Astrocyte (in vitro differentiated cells and primary cell): ENCODE results near the gene KIF14. TPM values are rescaled to one million over a fixed set of nuclear protein-coding genes. Genes with fewer than 3 reads are reported as not detected.

Source experiments
- DNase-seq: peaks from one replicate; pipeline ENCODE4 v3.0.0-alpha.2; 2010; ENCODE audit warnings: low read depth
- FAIRE-seq: peaks from 2 replicates; lab custom pipeline; 2011; peaks lifted over from hg19 to GRCh38; lab: Jason Lieb, UNC
- H2AFZ ChIP-seq: 2 replicates; pipeline ENCODE4 v1.6.0; 2012; ENCODE audit warnings: low read depth, low read length, inconsistent platforms
- H3K27ac ChIP-seq: 2 replicates; pipeline ENCODE4 v1.5.1; 2011; ENCODE audit warnings: low read depth, low read length, inconsistent platforms
- H3K27me3 ChIP-seq: 2 replicates; pipeline ENCODE4 v1.6.0; 2011; ENCODE audit warnings: low read length, inconsistent platforms; ENCODE audit not compliant: insufficient read depth
- H3K36me3 ChIP-seq: 2 replicates; pipeline ENCODE4 v1.5.1; 2011; ENCODE audit warnings: low read length, inconsistent platforms; ENCODE audit not compliant: insufficient read depth
- H3K4me1 ChIP-seq: 2 replicates; pipeline ENCODE4 v1.5.1; 2011; ENCODE audit warnings: low read length, inconsistent platforms; ENCODE audit not compliant: insufficient read depth
- H3K4me2 ChIP-seq: 2 replicates; pipeline ENCODE4 v1.6.0; 2012; ENCODE audit warnings: low read length, inconsistent platforms
- H3K4me3 ChIP-seq: 2 replicates; pipeline ENCODE4 v1.5.1; 2011; ENCODE audit warnings: low read depth, mild to moderate bottlenecking, low read length, inconsistent platforms; ENCODE audit not compliant: insufficient read depth
- H3K79me2 ChIP-seq: 2 replicates; pipeline ENCODE4 v1.6.0; 2012; ENCODE audit warnings: mild to moderate bottlenecking, low read length, inconsistent platforms; ENCODE audit not compliant: insufficient read depth
- H3K9ac ChIP-seq: 2 replicates; pipeline ENCODE4 v1.6.0; 2012; ENCODE audit warnings: mild to moderate bottlenecking, low read length, inconsistent platforms
- H3K9me3 ChIP-seq: 2 replicates; pipeline ENCODE4 v1.5.1; 2012; ENCODE audit warnings: low read depth, mild to moderate bottlenecking, low read length, inconsistent platforms; ENCODE audit not compliant: insufficient read depth
- H4K20me1 ChIP-seq: 2 replicates; pipeline ENCODE4 v1.6.0; 2012; ENCODE audit warnings: low read length, inconsistent platforms; ENCODE audit not compliant: insufficient read depth
- H3K27ac Mint-ChIP-seq: one replicate; pipeline ENCODE4 v1.8.0; 2021; ENCODE audit warnings: mild to moderate bottlenecking, mixed read lengths; ENCODE audit not compliant: unreplicated experiment
- H3K27me3 Mint-ChIP-seq: one replicate; pipeline ENCODE4 v1.8.0; 2021; ENCODE audit warnings: low read depth, mixed read lengths; ENCODE audit not compliant: unreplicated experiment
- H3K36me3 Mint-ChIP-seq: one replicate; pipeline ENCODE4 v1.8.0; 2021; ENCODE audit warnings: low read depth, mixed read lengths; ENCODE audit not compliant: unreplicated experiment
- H3K4me1 Mint-ChIP-seq: one replicate; pipeline ENCODE4 v1.8.0; 2021; ENCODE audit warnings: low read depth, mixed read lengths; ENCODE audit not compliant: unreplicated experiment
- H3K4me3 Mint-ChIP-seq: one replicate; pipeline ENCODE4 v1.8.0; 2021; ENCODE audit warnings: mild to moderate bottlenecking, moderate library complexity, mixed read lengths; ENCODE audit not compliant: unreplicated experiment
- H3K9me3 Mint-ChIP-seq: one replicate; pipeline ENCODE4 v1.8.0; 2021; ENCODE audit warnings: mild to moderate bottlenecking, mixed read lengths; ENCODE audit not compliant: unreplicated experiment
- EZH2 ChIP-seq: IDR thresholded peaks from 2 replicates; pipeline ENCODE4 v1.6.1; 2012; ENCODE audit warnings: mild to moderate bottlenecking, low read length, inconsistent platforms; ENCODE audit not compliant: insufficient read depth
- total RNA-seq: library from RNA; stranded (reverse); gene quantifications from 2 replicates; pipeline ENCODE4 v1.2.1, GENCODE V29; 2021
- TF ChIP-seq, protein P1 (sequence below): IDR thresholded peaks from 2 replicates; pipeline ENCODE4 v1.5.1; 2011; ENCODE audit warnings: low read depth, mild to moderate bottlenecking, inconsistent platforms, low read length, moderate library complexity; ENCODE audit not compliant: insufficient read depth

The KIF14 gene
- total RNA-seq, 1 donor from 2014 or later = 2.1 TPM

DNA sequence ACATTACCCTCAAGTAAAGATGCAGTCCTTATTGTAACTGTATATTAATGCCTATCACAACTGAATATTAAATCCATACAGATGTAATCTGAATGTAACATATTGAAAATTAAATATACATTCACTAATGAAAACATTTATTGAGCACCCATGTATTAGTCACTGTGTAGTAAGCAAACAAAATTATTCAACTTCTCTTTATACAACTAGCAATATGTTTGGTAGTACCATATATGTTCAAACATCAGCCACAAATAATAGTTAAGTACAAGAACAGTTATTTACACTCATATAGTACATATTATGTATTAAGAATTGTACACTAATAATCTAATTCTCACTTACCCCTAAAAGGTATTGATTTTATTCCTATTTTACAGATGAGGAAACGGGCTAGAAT is 17.9 kb downstream of the KIF14 start:
- H3K4me3 ChIP-seq = no peak overlapping the region
- FAIRE-seq (no peak), DNase-seq (no peak)
- H3K27ac ChIP-seq = no peak overlapping the region
- Mint-ChIP-seq H3K4me3 (no peak overlapping the region), H3K27me3 (no peaks in the 10 kb centered on the region), H3K36me3 (no peaks in the 10 kb centered on the region), H3K4me1 (no peaks in the 10 kb centered on the region), H3K9me3 (no peaks in the 10 kb centered on the region), H3K27ac (no peak overlapping the region)
- peaks cover 14% of the 10 kb centered on the region for H3K36me3 ChIP-seq
- no peak overlapping the region for H2AFZ ChIP-seq
- H3K4me2 ChIP-seq = no peak overlapping the region
- H4K20me1 ChIP-seq = no peaks in the 10 kb centered on the region
- H3K4me1 ChIP-seq = no peaks in the 10 kb centered on the region
- H3K9ac ChIP-seq = no peak overlapping the region
- TF ChIP-seq, protein P1, sequence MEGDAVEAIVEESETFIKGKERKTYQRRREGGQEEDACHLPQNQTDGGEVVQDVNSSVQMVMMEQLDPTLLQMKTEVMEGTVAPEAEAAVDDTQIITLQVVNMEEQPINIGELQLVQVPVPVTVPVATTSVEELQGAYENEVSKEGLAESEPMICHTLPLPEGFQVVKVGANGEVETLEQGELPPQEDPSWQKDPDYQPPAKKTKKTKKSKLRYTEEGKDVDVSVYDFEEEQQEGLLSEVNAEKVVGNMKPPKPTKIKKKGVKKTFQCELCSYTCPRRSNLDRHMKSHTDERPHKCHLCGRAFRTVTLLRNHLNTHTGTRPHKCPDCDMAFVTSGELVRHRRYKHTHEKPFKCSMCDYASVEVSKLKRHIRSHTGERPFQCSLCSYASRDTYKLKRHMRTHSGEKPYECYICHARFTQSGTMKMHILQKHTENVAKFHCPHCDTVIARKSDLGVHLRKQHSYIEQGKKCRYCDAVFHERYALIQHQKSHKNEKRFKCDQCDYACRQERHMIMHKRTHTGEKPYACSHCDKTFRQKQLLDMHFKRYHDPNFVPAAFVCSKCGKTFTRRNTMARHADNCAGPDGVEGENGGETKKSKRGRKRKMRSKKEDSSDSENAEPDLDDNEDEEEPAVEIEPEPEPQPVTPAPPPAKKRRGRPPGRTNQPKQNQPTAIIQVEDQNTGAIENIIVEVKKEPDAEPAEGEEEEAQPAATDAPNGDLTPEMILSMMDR = no peak
- TF ChIP-seq EZH2 = no peak
- H3K27me3 ChIP-seq = no peaks in the 10 kb centered on the region
- H3K9me3 ChIP-seq = no peaks in the 10 kb centered on the region
- H3K79me2 ChIP-seq = no peaks in the 10 kb centered on the region

DNA sequence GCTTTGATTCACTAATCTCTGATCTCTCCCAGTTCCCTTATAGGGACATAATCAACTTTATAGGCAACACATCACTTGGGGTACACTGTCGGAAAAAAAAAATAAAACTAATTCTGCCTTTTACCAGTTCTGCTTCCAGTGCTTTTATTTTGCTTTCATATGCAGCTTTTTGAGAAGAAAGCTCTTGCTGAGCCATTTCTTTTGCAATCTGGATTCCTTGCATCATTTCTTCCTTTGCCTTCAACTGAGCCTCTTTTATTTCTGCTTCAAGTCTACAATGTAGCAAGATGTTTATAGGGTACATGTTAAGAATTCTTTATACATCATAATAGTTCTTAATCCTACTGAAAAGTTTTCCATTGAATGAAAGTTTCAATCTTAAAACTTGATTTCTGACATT is 30.6 kb downstream of the KIF14 start:
- Mint-ChIP-seq H3K9me3 (no peaks in the 10 kb centered on the region), H3K36me3 (no peaks in the 10 kb centered on the region)
- no peak for DNase-seq

DNA sequence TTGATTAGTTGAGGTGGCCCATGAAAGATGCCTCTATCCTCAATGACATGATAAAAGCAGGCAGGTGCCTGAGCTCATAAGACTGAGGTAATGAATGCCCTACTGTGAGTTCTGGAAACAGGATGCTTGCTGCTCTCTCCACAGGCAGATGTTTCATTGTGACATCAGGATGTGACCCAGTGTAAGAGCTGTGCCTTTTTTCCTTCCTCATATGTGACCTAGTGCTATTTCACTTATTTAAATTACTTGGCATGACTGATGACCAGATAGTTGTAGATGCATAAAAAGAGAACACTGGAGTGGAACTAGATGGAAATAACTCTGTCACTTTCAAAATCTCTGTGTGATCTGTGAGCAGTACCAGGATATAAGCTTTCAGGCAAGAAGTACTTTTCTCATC is 31.9 kb downstream of the KIF14 start:
- DNase-seq (no peak), FAIRE-seq (no peak)
- Histone ChIP-seq H3K4me2 (no peak overlapping the region), H3K79me2 (no peaks in the 10 kb centered on the region), H3K9ac (no peak overlapping the region), H2AFZ (no peak overlapping the region), H3K27me3 (no peaks in the 10 kb centered on the region), H3K4me3 (no peak overlapping the region), H3K9me3 (no peaks in the 10 kb centered on the region), H3K36me3 (peaks cover 25% of the 10 kb centered on the region), H3K27ac (no peak overlapping the region), H4K20me1 (no peaks in the 10 kb centered on the region), H3K4me1 (no peaks in the 10 kb centered on the region)
- Mint-ChIP-seq H3K4me3 (no peak overlapping the region), H3K27ac (no peak overlapping the region), H3K9me3 (no peaks in the 10 kb centered on the region), H3K36me3 (no peaks in the 10 kb centered on the region), H3K4me1 (no peaks in the 10 kb centered on the region), H3K27me3 (no peaks in the 10 kb centered on the region)
- TF ChIP-seq, protein P1 = no peak
- TF ChIP-seq EZH2 = no peak

More for the DNA sequence above, 30.6 kb downstream of the KIF14 start:
- no peaks in the 10 kb centered on the region for H3K27me3 Mint-ChIP-seq
- Histone ChIP-seq H3K4me2 (no peak overlapping the region), H2AFZ (no peak overlapping the region), H3K27ac (no peak overlapping the region), H4K20me1 (no peaks in the 10 kb centered on the region), H3K36me3 (peaks cover 25% of the 10 kb centered on the region), H3K4me1 (no peaks in the 10 kb centered on the region), H3K9me3 (no peaks in the 10 kb centered on the region), H3K79me2 (no peaks in the 10 kb centered on the region), H3K4me3 (no peak overlapping the region), H3K27me3 (no peaks in the 10 kb centered on the region), H3K9ac (no peak overlapping the region)
- H3K4me3 Mint-ChIP-seq = no peak overlapping the region
- FAIRE-seq = no peak
- no peaks in the 10 kb centered on the region for H3K4me1 Mint-ChIP-seq
- TF ChIP-seq EZH2 = no peak
- TF ChIP-seq, protein P1 = no peak
- no peak overlapping the region for H3K27ac Mint-ChIP-seq
